Keratinocyte (primary cell): ENCODE measurements around the gene FBXO33.

Experiments
- CTCF ChIP-seq, 3 experiments: IDR thresholded peaks in 1 of 3; conservative IDR thresholded peaks in 1 of 3; optimal IDR thresholded peaks in 1 of 3; 2 replicates in 2 of 3; 3 replicates in 1 of 3; pipeline versions ENCODE3 to v1.5.1; 2011; ENCODE audit warnings: low read length in 3 of 3, mild to moderate bottlenecking in 3 of 3, moderate library complexity in 2 of 3, control low read depth in 1 of 3, inconsistent platforms in 1 of 3; ENCODE audit not compliant: insufficient read depth in 2 of 3; ENCODE audit errors: extremely low read depth in 1 of 3
- EZH2 ChIP-seq: IDR thresholded peaks from one replicate; pipeline ENCODE4 v1.6.1; 2012; ENCODE audit warnings: inconsistent platforms, mild to moderate bottlenecking, low read length, moderate library complexity

GRCh38 chr14:39432619-39433451 is 602 bp upstream of the FBXO33 start:
- TF ChIP-seq CTCF (optimal IDR thresholded peaks at IDR 0.05 in 1 of 3, IDR thresholded peaks at IDR 0.05 in 1 of 3, conservative IDR thresholded peaks at IDR 0.05 in 1 of 3; ENCODE audit: extremely low read depth in 1 of 3, insufficient read depth in 2 of 3, low read length in 3 of 3) = peak; percentile 17 to 57 (median 20)
- no peak for TF ChIP-seq EZH2
